ENCODE data around the gene TMEM234. TPM values are rescaled to one million over a fixed set of nuclear protein-coding genes. Genes with fewer than 3 reads are reported as not detected.

The TMEM234 gene
- total and polyA plus RNA-seq, 10 of the 15 experiments (the other 5 are each of a cell fraction or from before 2014, with no cell fraction given): 2.9 to 10.9 (median 6.4) TPM

- ChIA-PET CTCF (interaction anchor here (1.1 to 1.5 kb wide), 4 partner anchors 8 to 205 kb away, joined by 3 to 7 read pairs (median 4); no protein-coding TSS in a partner anchor), SMC1A (ENCODE audit: uncharacterized antibody, unreplicated experiment) (interaction anchor here (1.3 to 1.7 kb wide), 3 partner anchors 11 to 42 kb away, joined by 3 to 4 read pairs (median 3); no protein-coding TSS in a partner anchor), POLR2A (no interaction called here), RAD21 (ENCODE audit: unreplicated experiment) (no interaction called here)
- DNase-seq (ENCODE audit: low read depth, low spot score): no peak
- FAIRE-seq: no peak
- H3K4me1 ChIP-seq (ENCODE audit: control insufficient read depth, insufficient read depth, low read length): peaks cover 14% of the 10 kb centered on the region
- no peak overlapping the region for H2AFZ ChIP-seq (ENCODE audit: control insufficient read depth, low read depth, low read length)
- intact Hi-C loops (cut with micrococcal nuclease; ENCODE audit: unreplicated experiment): no loop called here
- H3K27me3 ChIP-seq (replicated peaks in 1 of 2; ENCODE audit: control insufficient read depth in 2 of 2, insufficient read depth in 2 of 2, low read length in 1 of 2): no peaks in the 10 kb centered on the region
- WGBS (ENCODE audit: insufficient coverage, insufficient replicate concordance, low lambda C conversion rate, missing lambda C conversion rate): 13% methylated on average over 6 of the region's 6 CpGs
- H3K79me2 ChIP-seq (ENCODE audit: control insufficient read depth, insufficient read depth, low read length): peaks cover 6% of the 10 kb centered on the region
- in situ Hi-C loops (cut with MboI): no loop called here
- no TSS peak for BruUV-seq (replicated peaks)
- ATAC-seq: no peak
- no peak overlapping the region for H3K4me3 ChIP-seq
- TF ChIP-seq IKZF1 (conservative IDR thresholded peaks at IDR 0.05) (0 out of 2 replicates have a peak, but pooled peaks have one; percentile 26), RUNX3 (IDR thresholded peaks at IDR 0.05; ENCODE audit: low read length) (no peak)
- H3K4me2 ChIP-seq (ENCODE audit: control insufficient read depth, insufficient read depth): no peak overlapping the region
- H4K20me1 ChIP-seq (ENCODE audit: control insufficient read depth, insufficient read depth): no peaks in the 10 kb centered on the region
- H3K9ac ChIP-seq (ENCODE audit: control insufficient read depth, insufficient read depth, low read length): no peak overlapping the region
- H3K9me3 ChIP-seq (replicated peaks; ENCODE audit: control insufficient read depth, insufficient read depth, low read length): no peaks in the 10 kb centered on the region
- no peak overlapping the region for H3K27ac ChIP-seq (ENCODE audit: control insufficient read depth, insufficient read depth)
- H3K36me3 ChIP-seq (ENCODE audit: control insufficient read depth in 2 of 2, insufficient read depth in 2 of 2, low read length in 1 of 2): peaks cover 0 to 1% of the 10 kb centered on the region in 2 experiments; a peak in 1 of 4 replicates
Observed at GRCh38 chr1:32208469-32208868, 13.7 kb downstream of the TMEM234 start.

- FAIRE-seq (peak; percentile 35), ATAC-seq (peak; percentile 68), DNase-seq (ENCODE audit: low read depth, low spot score) (peak; percentile 46)
- peak within 1 kb of the TSS; percentile 89 for H2AFZ ChIP-seq (ENCODE audit: control insufficient read depth, low read depth, low read length)
- peaks cover 26% of the 10 kb centered on the region for H3K4me1 ChIP-seq (ENCODE audit: control insufficient read depth, insufficient read depth, low read length)
- BruUV-seq (replicated peaks): TSS peak; percentile 67
- peak within 1 kb of the TSS; percentile 80 for H3K4me3 ChIP-seq
- no peaks in the 10 kb centered on the region for H4K20me1 ChIP-seq (ENCODE audit: control insufficient read depth, insufficient read depth)
- ChIA-PET POLR2A (interaction anchor here (0.8 to 1.3 kb wide), 3 partner anchors 44 to 133 kb away, joined by 3 to 6 read pairs (median 4); partner anchors contain the start of genes HDAC1 and TMEM39B), RAD21 (ENCODE audit: unreplicated experiment) (interaction anchor here (0.5 to 2.7 kb wide), 5 partner anchors 8 to 132 kb away, joined by 3 to 8 read pairs (median 3); partner anchors contain the start of gene TMEM39B), CTCF (interaction anchor here (0.8 to 3.0 kb wide), 3 partner anchors 10 to 748 kb away, joined by 3 to 23 read pairs (median 5); no protein-coding TSS in a partner anchor), SMC1A (ENCODE audit: uncharacterized antibody, unreplicated experiment) (interaction anchor here (0.6 to 1.4 kb wide), 7 partner anchors 10 to 75 kb away, joined by 3 to 5 read pairs (median 3); no protein-coding TSS in a partner anchor)
- in situ Hi-C loops (cut with MboI) (no loop called here), intact Hi-C loops (cut with micrococcal nuclease; ENCODE audit: unreplicated experiment) (no loop called here)
- no peaks in the 10 kb centered on the region for H3K27me3 ChIP-seq (replicated peaks in 1 of 2; ENCODE audit: control insufficient read depth in 2 of 2, insufficient read depth in 2 of 2, low read length in 1 of 2)
- H3K79me2 ChIP-seq (ENCODE audit: control insufficient read depth, insufficient read depth, low read length): peaks cover 21% of the 10 kb centered on the region
- 4% methylated on average over 64 of the region's 77 CpGs for WGBS (ENCODE audit: insufficient coverage, insufficient replicate concordance, low lambda C conversion rate, missing lambda C conversion rate)
- H3K27ac ChIP-seq (ENCODE audit: control insufficient read depth, insufficient read depth): peak within 1 kb of the TSS; percentile 69
- H3K9me3 ChIP-seq (replicated peaks; ENCODE audit: control insufficient read depth, insufficient read depth, low read length): no peaks in the 10 kb centered on the region
- peak within 1 kb of the TSS; percentile 75 for H3K9ac ChIP-seq (ENCODE audit: control insufficient read depth, insufficient read depth, low read length)
- H3K4me2 ChIP-seq (ENCODE audit: control insufficient read depth, insufficient read depth): peak within 1 kb of the TSS; percentile 88
- H3K36me3 ChIP-seq (ENCODE audit: control insufficient read depth in 2 of 2, insufficient read depth in 2 of 2, low read length in 1 of 2): peaks cover 0 to 1% of the 10 kb centered on the region in 2 experiments; a peak in 1 of 4 replicates
- TF ChIP-seq E2F8 (IDR thresholded peaks at IDR 0.05; ENCODE audit: low read depth, partially characterized antibody) (peak; percentile 65), KLF5 (IDR thresholded peaks at IDR 0.05; ENCODE audit: partially characterized antibody) (peak; percentile 31), ZNF384 (IDR thresholded peaks at IDR 0.05; ENCODE audit: borderline replicate concordance, low read depth, low read length) (no peak), IKZF1 (conservative IDR thresholded peaks at IDR 0.05) (peak; percentile 84), SMC3 (IDR thresholded peaks at IDR 0.05; ENCODE audit: borderline replicate concordance, low read length) (peak; percentile 16; the same call in 1 of the 2 replicates), IKZF2 (IDR thresholded peaks at IDR 0.05) (0 out of 4 replicates have a peak, but pooled peaks of 1 of the 2 experiments have one; percentile 11), ZZZ3 (IDR thresholded peaks at IDR 0.05; ENCODE audit: control insufficient read depth, insufficient read length, low read depth) (no peak), YY1 (IDR thresholded peaks at IDR 0.05; ENCODE audit: low read depth, low read length) (peak; percentile 86), POLR2AphosphoS2 (IDR thresholded peaks at IDR 0.05; ENCODE audit: low read depth, low read length) (peak; percentile 78; the same call in 1 of the 2 replicates), NBN (IDR thresholded peaks at IDR 0.05) (0 out of 2 replicates have a peak, but pooled peaks have one; percentile 62), SP1 (IDR thresholded peaks at IDR 0.05; ENCODE audit: low read depth, low read length) (no peak), CREM (IDR thresholded peaks at IDR 0.05; ENCODE audit: low read depth) (peak; percentile 98)
Observed at GRCh38 chr1:32205401-32206370, 16.5 kb downstream of the TMEM234 start, which contains the start of gene IQCC. IQCC (plus strand) TSS chr1:32205671; CDS start chr1:32205682, 11 bp downstream.

Data from GM12878 (cell line).